GM19035 (cell line): Measurements from ENCODE around the gene PKD1L1.

ENCODE experiments used
- ATAC-seq: cut with Tn5 transposase; IDR thresholded peaks from one replicate; pipeline ENCODE4 v1.9.1; 2021; ENCODE audit not compliant: unreplicated experiment

PKD1L1 gene

GRCh38 chr7:47881256-47881655 lies 67.0 kb downstream of the PKD1L1 start:
- ATAC-seq = no peak

- no peak for ATAC-seq
Observed at GRCh38 chr7:47878662-47879061, 69.6 kb downstream of the PKD1L1 start.

DNA sequence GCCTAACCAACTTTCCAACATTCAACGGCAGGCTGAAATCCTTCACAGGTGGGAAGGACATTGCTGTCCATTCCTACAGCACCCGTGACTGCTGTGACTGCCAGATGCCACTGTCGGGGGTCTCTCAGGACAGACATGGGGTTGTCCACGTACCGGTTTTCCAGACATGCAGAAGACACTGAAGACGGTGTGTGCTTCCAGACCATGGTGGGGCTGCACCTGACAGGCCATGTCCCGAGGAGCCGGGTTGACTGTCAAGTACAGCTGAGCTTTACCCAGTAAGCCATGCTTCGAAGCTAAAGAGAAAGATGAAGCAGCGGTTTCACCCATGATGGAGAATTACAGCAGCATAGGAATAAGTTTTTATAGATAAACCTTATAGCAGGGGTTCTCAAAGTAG lies 70.9 kb downstream of the PKD1L1 start:
- no peak for ATAC-seq

GRCh38 chr7:47875998-47876744 lies 72.1 kb downstream of the PKD1L1 start:
- no peak for ATAC-seq

DNA sequence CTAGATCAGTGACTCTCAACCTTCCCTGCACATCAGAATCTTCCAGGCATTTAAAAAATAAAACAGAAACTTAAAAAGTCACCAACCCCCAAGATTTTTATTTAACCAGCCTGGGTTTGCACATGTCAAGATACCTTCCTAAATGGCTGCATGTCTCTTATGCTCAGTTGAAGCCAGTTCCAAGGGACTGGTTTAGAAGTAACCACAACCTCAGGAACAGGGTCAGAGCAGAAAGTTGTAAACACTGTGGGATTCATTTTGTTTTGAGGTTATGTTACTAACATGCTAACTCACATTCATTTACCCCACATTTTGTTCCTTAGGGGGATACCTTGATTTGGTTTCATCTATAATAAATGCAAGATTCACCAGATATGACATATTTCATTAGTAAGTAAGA lies 72.9 kb downstream of the PKD1L1 start:
- no peak for ATAC-seq

- no peak for ATAC-seq
Observed at GRCh38 chr7:47873762-47874161, 74.5 kb downstream of the PKD1L1 start.

GRCh38 chr7:47867286-47867685 lies 81.0 kb downstream of the PKD1L1 start:
- no peak for ATAC-seq

DNA sequence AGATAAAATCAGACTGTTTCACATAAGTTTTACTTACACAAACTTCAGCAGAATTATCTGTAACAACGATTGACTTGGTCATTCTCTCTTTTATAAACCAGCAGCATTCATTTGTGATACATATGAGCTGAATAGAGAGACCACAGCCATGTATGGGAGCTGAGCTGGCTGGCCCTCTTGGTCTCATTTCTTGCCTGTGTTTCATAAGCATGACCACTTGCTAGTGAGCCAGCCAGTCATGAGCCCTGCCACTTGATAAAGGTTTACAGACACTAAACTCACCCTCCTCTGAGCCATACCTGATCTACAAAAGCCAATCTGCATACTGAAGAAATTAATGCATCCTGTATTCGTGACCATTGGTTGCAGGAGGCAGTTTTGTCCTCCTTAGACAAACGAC lies 82.1 kb downstream of the PKD1L1 start:
- ATAC-seq = no peak

GRCh38 chr7:47852330-47853245 lies 95.7 kb downstream of the PKD1L1 start:
- no peak for ATAC-seq

DNA sequence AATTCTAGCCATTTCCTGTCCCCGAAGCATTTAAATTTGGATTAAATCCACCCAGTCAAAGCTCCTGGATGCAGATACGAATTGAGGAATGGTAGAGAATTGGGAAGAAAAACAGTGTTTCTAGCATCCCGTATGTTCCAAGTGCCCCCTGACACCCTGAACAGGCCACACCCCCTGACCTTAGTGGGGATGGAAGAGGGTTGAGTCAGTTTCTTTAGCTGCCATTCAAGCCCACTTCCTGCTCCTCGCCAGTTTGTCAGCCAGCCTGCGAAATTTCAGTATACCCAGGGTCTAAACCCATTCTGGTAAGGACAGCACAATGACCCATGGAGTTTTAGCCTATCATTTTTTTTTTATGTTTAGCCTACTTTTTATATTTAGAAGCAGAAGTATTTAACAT lies 101.1 kb downstream of the PKD1L1 start:
- no peak for ATAC-seq

- no peak for ATAC-seq
Observed at GRCh38 chr7:47846138-47846836, 102.0 kb downstream of the PKD1L1 start.

DNA sequence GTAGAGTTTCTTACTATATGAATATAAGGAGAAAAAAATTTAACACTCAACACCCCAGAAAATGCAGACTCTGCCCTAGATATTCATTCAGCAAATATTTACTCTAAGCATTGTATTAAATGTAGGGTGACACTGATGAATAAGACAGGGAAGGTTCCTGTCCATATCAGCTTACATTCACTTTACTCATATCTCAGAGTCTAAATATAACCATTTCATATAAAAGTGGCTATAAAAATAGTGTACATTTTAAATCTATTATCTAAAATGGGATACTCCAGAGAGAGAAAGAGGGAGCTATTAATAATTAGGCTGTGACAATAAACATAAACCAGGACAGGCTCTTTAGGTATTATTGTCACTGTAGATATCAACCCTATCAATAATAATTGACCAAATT lies 104.0 kb downstream of the PKD1L1 start:
- no peak for ATAC-seq

GRCh38 chr7:47843291-47843690 lies 105.0 kb downstream of the PKD1L1 start:
- no peak for ATAC-seq

DNA sequence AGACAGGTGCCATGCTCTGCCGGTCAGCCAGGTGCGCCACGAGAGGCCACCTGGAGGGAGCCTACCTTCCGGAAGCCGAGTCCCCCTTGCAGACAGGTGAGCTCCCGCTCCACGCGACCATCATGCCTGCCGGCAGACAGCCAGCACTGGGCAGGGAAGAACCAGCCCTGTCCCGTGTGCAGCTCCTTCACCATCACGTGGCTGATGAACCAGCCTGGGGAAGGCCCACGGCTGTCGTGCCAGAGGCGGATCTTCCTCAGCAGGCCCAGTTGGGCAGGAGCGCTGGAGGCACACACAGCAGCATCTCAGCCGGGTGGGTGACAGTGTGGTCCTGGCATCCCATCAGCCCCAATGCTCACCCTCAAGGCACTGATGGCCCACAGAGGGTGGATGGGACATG lies 108.9 kb downstream of the PKD1L1 start:
- ATAC-seq = no peak

- ATAC-seq = no peak
Observed at GRCh38 chr7:47837826-47838225, 110.4 kb downstream of the PKD1L1 start.

DNA sequence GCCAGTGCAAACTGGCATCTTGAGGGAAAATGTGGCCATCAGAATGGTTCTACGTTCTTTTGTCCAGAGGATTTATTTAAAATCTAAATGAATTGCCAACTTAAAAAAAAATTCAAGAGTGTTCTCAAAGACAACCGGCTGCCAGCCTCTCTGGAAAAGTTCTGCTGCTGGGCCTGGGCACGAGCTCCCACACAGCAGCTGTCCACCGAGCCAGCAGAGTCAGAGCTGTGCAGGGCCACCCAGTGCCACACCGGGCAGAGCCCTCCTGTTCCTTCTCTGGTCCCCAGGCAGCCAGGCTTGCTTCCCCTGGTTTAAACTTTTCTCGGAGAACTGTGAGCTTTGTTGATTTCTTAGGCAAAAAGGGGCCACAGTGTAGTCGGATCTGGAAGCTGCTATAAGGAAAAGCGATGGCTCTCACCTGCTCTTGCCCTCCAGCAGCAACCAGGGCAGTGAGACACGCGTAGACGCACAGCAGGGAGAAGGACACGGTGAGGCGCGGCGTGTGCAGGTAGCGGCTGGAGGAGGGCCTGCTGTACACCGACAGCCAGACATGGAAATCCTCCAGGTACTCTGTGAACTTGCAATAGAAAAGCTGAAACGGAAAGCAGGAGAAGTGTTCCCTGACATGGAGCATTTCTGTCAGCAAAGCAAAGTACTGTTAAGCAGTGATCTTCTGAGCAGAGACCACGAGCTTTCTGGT lies 111.6 kb downstream of the PKD1L1 start:
- ATAC-seq = no peak

- no peak for ATAC-seq
Observed at GRCh38 chr7:47836080-47836479, 112.2 kb downstream of the PKD1L1 start.

- ATAC-seq = no peak
Observed at GRCh38 chr7:47833211-47833610, 115.1 kb downstream of the PKD1L1 start.

DNA sequence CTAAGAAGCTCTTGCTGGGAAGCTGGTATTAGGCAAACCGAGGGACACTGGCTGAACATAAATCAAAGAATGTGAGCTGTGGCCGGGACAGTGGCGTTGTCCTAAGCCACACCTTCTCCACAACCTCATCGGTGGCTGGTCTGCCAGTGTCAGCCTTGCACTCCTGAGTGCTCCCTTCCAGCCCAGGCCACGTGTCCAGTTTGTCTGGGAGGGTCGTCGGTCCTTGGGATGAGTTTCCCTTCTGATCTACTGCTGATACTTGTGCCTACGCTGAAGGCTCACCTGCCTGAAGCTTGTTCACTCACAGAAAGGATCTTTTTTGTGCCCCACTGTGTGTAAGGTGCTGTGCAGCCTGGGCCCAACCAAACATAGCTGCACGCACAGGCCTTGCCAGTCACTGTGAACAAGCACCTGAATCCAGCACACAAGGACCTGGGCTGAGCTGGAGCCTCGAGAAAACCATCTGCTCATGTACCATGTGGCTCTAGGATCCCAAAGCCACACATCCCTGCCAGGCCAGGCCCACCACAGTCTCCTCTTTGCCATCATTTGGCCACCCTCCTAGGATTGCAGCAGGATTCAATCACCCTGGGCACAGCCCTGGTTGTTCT lies 116.1 kb downstream of the PKD1L1 start:
- no peak for ATAC-seq

DNA sequence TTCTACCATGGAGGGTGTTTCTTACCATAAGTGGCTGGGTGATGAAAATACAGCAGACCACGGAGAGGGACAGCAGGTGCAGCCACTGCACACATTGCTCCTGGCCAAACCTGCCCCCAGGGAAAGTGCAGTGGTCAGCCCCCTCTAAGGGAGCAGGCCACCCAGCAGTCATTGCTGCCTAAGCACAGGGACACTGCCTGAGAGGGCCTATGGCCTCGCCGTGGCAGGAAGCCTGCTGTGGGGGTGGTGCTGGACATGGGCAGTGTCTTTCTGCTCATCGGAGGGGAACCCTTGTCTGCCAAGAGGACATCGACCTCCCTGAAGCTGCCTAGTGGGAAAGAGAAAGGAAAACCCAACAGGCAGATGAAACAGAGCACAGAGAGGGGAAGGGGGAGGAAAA lies 118.3 kb downstream of the PKD1L1 start:
- no peak for ATAC-seq

DNA sequence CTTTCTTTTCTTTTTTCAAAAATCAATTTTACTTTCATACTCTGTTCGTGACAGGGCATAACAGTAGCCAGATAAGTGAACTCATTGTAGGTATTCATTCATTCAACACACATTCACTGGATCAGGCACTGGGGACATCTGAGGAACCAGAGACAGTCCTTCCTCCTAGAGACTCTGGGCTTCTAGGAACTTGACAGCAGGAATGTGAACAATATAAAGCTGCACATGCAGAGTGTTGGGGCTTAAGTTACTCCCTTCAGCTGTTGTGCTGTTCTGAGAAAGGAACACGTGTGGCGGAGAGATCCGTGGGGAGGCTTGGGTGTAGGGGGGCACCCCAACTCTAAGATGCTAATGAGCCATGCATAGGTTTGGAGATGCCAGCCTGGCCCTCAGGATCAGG lies 120.4 kb downstream of the PKD1L1 start:
- ATAC-seq = no peak
